Islet precursor cell (in vitro differentiated cells): ENCODE data around the gene AGO3.

Experiments used
- DNase-seq: peaks from one replicate; pipeline ENCODE4 v3.0.0-alpha.2; 2018

The AGO3 gene

GRCh38 chr1:36098650-36099365 lies 167.9 kb downstream of the AGO3 start:
- no peak for DNase-seq

DNA sequence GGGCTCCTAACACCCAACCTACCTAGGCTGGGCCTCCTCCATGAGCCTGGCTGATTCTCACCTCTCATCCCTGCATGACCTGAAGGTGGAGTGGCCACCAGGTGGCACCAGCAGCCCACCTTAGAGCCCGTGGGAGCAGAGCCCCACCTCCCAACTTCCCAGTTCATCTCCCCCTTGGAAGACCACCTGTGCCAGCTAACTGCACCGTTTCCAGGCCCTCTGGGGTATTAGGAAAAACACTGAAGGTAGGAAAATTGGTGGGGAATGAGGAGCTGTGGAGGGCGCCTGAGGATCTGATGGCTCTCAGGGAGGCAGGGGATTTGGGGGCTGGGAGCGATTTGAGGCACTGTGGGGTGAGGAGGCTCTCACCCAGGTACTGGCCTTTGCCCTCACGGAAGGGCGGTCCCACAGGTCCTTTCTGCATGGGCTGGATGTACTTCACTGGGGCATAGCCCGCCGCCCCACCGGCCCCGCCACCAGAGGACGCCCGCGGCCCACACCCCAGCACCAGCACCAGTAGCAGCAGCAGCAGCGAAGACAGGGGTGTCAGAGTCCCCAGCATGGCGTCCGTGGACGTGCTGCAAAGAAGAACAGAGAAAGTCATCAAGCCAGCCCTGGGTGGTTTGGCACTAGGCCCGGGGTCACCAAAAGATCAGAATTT lies 168.9 kb downstream of the AGO3 start:
- DNase-seq, result peak; percentile 90

DNA sequence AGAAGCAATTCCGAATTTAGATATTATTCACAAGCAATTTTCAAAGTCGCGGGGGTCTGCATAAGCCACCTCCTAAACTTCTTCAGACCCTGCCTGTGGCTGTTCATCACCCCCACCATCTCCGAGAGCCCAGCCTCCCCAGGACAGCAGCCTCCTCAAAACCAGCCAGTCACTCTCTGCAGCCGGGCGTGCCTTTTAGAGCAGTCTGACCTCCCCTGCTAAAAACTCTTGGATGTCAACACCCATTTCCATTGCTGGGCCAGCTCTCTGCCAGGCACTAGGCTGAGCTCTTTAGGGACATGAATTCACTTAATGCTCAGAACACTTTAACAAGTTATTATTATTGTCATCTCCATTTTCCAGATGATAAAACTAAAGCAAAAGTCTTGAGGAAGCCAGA lies 169.5 kb downstream of the AGO3 start:
- peak; percentile 47 for DNase-seq

DNA sequence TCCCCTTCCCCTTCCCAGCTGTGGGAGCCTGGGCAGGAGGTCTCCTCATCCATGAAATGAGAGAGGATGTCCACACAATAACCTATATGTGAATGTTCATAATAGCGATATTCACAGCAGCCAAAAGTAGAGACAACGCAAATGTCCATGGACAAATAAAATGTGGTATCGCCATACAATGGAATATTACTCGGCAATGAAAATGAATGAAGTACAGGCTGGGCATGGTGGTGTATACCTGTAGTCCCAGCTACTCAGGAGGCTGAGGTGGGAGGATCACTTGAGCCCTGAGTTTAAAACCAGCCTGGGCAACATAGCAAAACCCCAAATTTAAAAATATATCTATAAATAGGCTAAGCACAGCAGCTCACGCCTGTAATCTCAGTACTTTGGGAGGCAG lies 170.6 kb downstream of the AGO3 start:
- DNase-seq, result no peak

DNA sequence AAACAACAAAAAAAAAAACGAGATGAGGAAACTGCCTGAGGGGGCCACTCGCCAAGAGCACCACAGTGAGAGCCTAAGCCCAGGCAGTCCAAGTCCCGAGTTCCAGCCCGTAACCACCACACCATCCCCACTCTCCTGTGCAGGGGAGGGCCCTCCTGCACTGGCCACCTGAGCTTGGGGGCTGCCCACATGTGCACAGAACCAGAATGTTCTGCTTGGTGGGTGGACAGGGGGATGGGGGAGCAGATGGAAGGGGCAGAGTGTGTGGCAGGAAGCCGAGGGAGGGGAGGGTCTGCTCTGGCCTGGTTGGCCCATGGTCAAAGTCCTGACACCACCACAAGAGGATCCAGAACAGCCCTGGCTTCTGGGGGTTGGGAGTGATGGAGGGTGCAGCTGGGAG lies 175.4 kb downstream of the AGO3 start:
- no peak for DNase-seq

GRCh38 chr1:36107394-36107793 lies 176.5 kb downstream of the AGO3 start:
- no peak for DNase-seq

- DNase-seq, result no peak
Measured at GRCh38 chr1:36108314-36108713, 177.4 kb downstream of the AGO3 start.

GRCh38 chr1:36109041-36109679 lies 178.3 kb downstream of the AGO3 start:
- DNase-seq, result peak; percentile 94

- DNase-seq, result no peak
Measured at GRCh38 chr1:36111151-36111550, 180.2 kb downstream of the AGO3 start.

GRCh38 chr1:36112823-36113222 lies 181.9 kb downstream of the AGO3 start:
- no peak for DNase-seq

DNA sequence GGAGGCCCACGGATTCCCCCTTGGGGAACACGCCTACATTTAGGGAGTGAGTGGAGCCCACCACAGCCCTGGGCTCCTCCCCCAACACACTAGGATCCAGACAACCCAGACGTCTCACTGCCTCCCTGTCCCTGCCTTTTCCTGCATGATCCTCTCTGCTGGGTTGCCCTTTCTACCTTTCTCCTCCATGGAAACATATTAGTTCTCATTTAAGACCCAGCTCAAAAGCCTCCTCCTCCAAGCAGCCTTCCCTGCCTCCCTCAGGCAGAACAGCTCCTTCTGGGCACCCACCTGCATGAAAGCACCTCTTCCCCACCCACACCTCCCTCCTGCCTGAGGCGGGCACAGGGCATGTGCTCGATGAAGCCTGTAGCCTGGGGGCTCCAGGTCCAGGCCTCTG lies 183.5 kb downstream of the AGO3 start:
- no peak for DNase-seq

GRCh38 chr1:36115200-36115669 lies 184.3 kb downstream of the AGO3 start:
- no peak for DNase-seq

- peak; percentile 81 for DNase-seq
Measured at GRCh38 chr1:36115931-36116330, 185.0 kb downstream of the AGO3 start.

- DNase-seq, result no peak
Measured at GRCh38 chr1:36116901-36117300, 186.0 kb downstream of the AGO3 start.

- DNase-seq, result peak; percentile 37
Measured at GRCh38 chr1:36118447-36119204, 187.7 kb downstream of the AGO3 start.

DNA sequence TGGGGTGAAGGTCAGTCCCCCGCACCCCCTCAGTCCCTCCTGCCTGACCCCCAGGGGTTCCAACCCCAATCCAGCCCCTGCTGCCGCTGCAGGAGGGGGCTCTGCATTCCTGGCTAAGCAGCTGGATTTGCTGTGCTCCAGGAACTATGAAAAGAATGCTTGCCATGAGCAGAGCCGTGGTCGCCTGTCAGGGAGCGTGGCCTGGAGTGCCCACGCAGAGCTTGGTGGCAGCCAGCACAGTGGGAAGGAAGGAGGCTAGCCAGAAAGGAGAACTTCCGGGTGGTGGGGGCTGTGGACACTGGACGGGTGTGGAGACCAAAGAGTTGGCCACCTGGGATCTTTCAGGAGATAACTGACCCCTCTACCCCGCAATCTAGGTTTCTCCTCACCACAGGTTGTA lies 188.6 kb downstream of the AGO3 start:
- peak; percentile 81 for DNase-seq
